ENCODE measurements around the gene C19orf12.

The C19orf12 gene

GRCh38 chr19:29667387-29667783 lies 47.7 kb downstream of the C19orf12 start:
- H3K27ac Mint-ChIP-seq (ENCODE audit: low read depth) = peak overlapping the region; percentile 91
- H3K9me3 Mint-ChIP-seq = no peaks in the 10 kb centered on the region
- no peaks in the 10 kb centered on the region for H3K27me3 Mint-ChIP-seq
- ATAC-seq (replicated peaks; ENCODE audit: extremely low read depth, poor library complexity, severe bottlenecking) = no peak
- peaks cover 61% of the 10 kb centered on the region for H3K4me1 Mint-ChIP-seq
- H3K4me3 Mint-ChIP-seq = peak overlapping the region; percentile 90
- peaks cover 23% of the 10 kb centered on the region for H3K36me3 Mint-ChIP-seq (ENCODE audit: insufficient read depth)
- DNase-seq (ENCODE audit: low spot score in 2 of 2) = no peak

- Mint-ChIP-seq H3K4me3 (peak overlapping the region; percentile 90), H3K4me1 (peaks cover 55% of the 10 kb centered on the region), H3K36me3 (ENCODE audit: insufficient read depth) (peaks cover 17% of the 10 kb centered on the region), H3K27me3 (no peaks in the 10 kb centered on the region), H3K9me3 (no peaks in the 10 kb centered on the region), H3K27ac (ENCODE audit: low read depth) (peak overlapping the region; percentile 91)
- ATAC-seq (replicated peaks; ENCODE audit: extremely low read depth, poor library complexity, severe bottlenecking) (no peak), DNase-seq (ENCODE audit: low spot score in 2 of 2) (no peak)
Observed at GRCh38 chr19:29666578-29667386, 48.3 kb downstream of the C19orf12 start.

- Mint-ChIP-seq H3K27me3 (no peaks in the 10 kb centered on the region), H3K4me3 (peak overlapping the region; percentile 90), H3K4me1 (peaks cover 47% of the 10 kb centered on the region), H3K9me3 (no peaks in the 10 kb centered on the region), H3K27ac (ENCODE audit: low read depth) (peak overlapping the region; percentile 91), H3K36me3 (ENCODE audit: insufficient read depth) (peaks cover 10% of the 10 kb centered on the region)
- DNase-seq (ENCODE audit: low spot score in 2 of 2) (no peak), ATAC-seq (replicated peaks; ENCODE audit: extremely low read depth, poor library complexity, severe bottlenecking) (peak; percentile 11)
Observed at GRCh38 chr19:29665826-29666577, 49.1 kb downstream of the C19orf12 start.

- DNase-seq (ENCODE audit: low spot score in 2 of 2) = peak; percentile 62 to 70
- Mint-ChIP-seq H3K9me3 (no peaks in the 10 kb centered on the region), H3K36me3 (ENCODE audit: insufficient read depth) (peaks cover 7% of the 10 kb centered on the region), H3K4me3 (peak within 1 kb of the TSS; percentile 90), H3K27ac (ENCODE audit: low read depth) (peak within 1 kb of the TSS; percentile 91), H3K4me1 (peaks cover 40% of the 10 kb centered on the region), H3K27me3 (no peaks in the 10 kb centered on the region)
- ATAC-seq (replicated peaks; ENCODE audit: extremely low read depth, poor library complexity, severe bottlenecking) = peak; percentile 53
Observed at GRCh38 chr19:29665215-29665825, 49.7 kb downstream of the C19orf12 start, which contains the start of gene PLEKHF1. TSS of gene PLEKHF1 (plus strand) at chr19:29665461. CDS start at chr19:29673840, 8,379 bp downstream.

- Mint-ChIP-seq H3K4me1 (peaks cover 35% of the 10 kb centered on the region), H3K27ac (ENCODE audit: low read depth) (peak overlapping the region; percentile 57), H3K9me3 (no peaks in the 10 kb centered on the region), H3K36me3 (ENCODE audit: insufficient read depth) (peaks cover 7% of the 10 kb centered on the region), H3K4me3 (peak overlapping the region; percentile 90), H3K27me3 (no peaks in the 10 kb centered on the region)
- DNase-seq (ENCODE audit: low spot score in 2 of 2) (no peak), ATAC-seq (replicated peaks; ENCODE audit: extremely low read depth, poor library complexity, severe bottlenecking) (peak; percentile 9)
Observed at GRCh38 chr19:29664753-29665214, 50.3 kb downstream of the C19orf12 start.

- H3K4me3 Mint-ChIP-seq = peak overlapping the region; percentile 90
- no peak for DNase-seq (ENCODE audit: low spot score in 2 of 2)
- peak overlapping the region; percentile 57 for H3K27ac Mint-ChIP-seq (ENCODE audit: low read depth)
- H3K4me1 Mint-ChIP-seq = peaks cover 28% of the 10 kb centered on the region
- peaks cover 7% of the 10 kb centered on the region for H3K36me3 Mint-ChIP-seq (ENCODE audit: insufficient read depth)
- ATAC-seq (replicated peaks; ENCODE audit: extremely low read depth, poor library complexity, severe bottlenecking) = no peak
- H3K9me3 Mint-ChIP-seq = no peaks in the 10 kb centered on the region
- no peaks in the 10 kb centered on the region for H3K27me3 Mint-ChIP-seq
Observed at GRCh38 chr19:29663861-29664752, 51.0 kb downstream of the C19orf12 start.

GRCh38 chr19:29662604-29663404 lies 52.3 kb downstream of the C19orf12 start:
- ATAC-seq (replicated peaks; ENCODE audit: extremely low read depth, poor library complexity, severe bottlenecking) = no peak
- no peak for DNase-seq (ENCODE audit: low spot score in 2 of 2)
- Mint-ChIP-seq H3K4me3 (no peak overlapping the region), H3K27ac (ENCODE audit: low read depth) (no peak overlapping the region), H3K4me1 (peaks cover 17% of the 10 kb centered on the region), H3K27me3 (no peaks in the 10 kb centered on the region), H3K9me3 (no peaks in the 10 kb centered on the region), H3K36me3 (ENCODE audit: insufficient read depth) (peaks cover 5% of the 10 kb centered on the region)

- no peak for DNase-seq (ENCODE audit: low spot score in 2 of 2)
- H3K4me3 Mint-ChIP-seq = no peak overlapping the region
- no peak overlapping the region for H3K27ac Mint-ChIP-seq (ENCODE audit: low read depth)
- H3K36me3 Mint-ChIP-seq (ENCODE audit: insufficient read depth) = peaks cover 2% of the 10 kb centered on the region
- peaks cover 11% of the 10 kb centered on the region for H3K4me1 Mint-ChIP-seq
- H3K27me3 Mint-ChIP-seq = no peaks in the 10 kb centered on the region
- no peaks in the 10 kb centered on the region for H3K9me3 Mint-ChIP-seq
- no peak for ATAC-seq (replicated peaks; ENCODE audit: extremely low read depth, poor library complexity, severe bottlenecking)
Observed at GRCh38 chr19:29662278-29662603, 52.8 kb downstream of the C19orf12 start.

GRCh38 chr19:29660835-29661234 lies 54.2 kb downstream of the C19orf12 start:
- ATAC-seq (replicated peaks; ENCODE audit: extremely low read depth, poor library complexity, severe bottlenecking) (no peak), DNase-seq (ENCODE audit: low spot score in 2 of 2) (no peak)
- H3K4me3 Mint-ChIP-seq = no peak overlapping the region
- no peak overlapping the region for H3K27ac Mint-ChIP-seq (ENCODE audit: low read depth)
- H3K4me1 Mint-ChIP-seq = peaks cover 5% of the 10 kb centered on the region
- no peaks in the 10 kb centered on the region for H3K9me3 Mint-ChIP-seq
- H3K36me3 Mint-ChIP-seq (ENCODE audit: insufficient read depth) = no peaks in the 10 kb centered on the region
- no peaks in the 10 kb centered on the region for H3K27me3 Mint-ChIP-seq

- no peak overlapping the region for H3K4me3 Mint-ChIP-seq
- no peak overlapping the region for H3K27ac Mint-ChIP-seq (ENCODE audit: low read depth)
- ATAC-seq (replicated peaks; ENCODE audit: extremely low read depth, poor library complexity, severe bottlenecking) (no peak), DNase-seq (ENCODE audit: low spot score in 2 of 2) (no peak)
- no peaks in the 10 kb centered on the region for H3K36me3 Mint-ChIP-seq (ENCODE audit: insufficient read depth)
- H3K4me1 Mint-ChIP-seq = peaks cover 9% of the 10 kb centered on the region
- H3K9me3 Mint-ChIP-seq = no peaks in the 10 kb centered on the region
- no peaks in the 10 kb centered on the region for H3K27me3 Mint-ChIP-seq
Observed at GRCh38 chr19:29658221-29658991, 56.7 kb downstream of the C19orf12 start.

Measured in central memory CD8-positive, alpha-beta T cell (primary cell).